ENCODE measurements around the gene PRRT3. TPM values are rescaled to one million over a fixed set of nuclear protein-coding genes. Genes with fewer than 3 reads are reported as not detected.

PRRT3 gene
- total and polyA plus RNA-seq, 2 of the 13 experiments (the other 11 are each of a cell fraction or from before 2014, with no cell fraction given) = 0.22 to 0.44 TPM

DNA sequence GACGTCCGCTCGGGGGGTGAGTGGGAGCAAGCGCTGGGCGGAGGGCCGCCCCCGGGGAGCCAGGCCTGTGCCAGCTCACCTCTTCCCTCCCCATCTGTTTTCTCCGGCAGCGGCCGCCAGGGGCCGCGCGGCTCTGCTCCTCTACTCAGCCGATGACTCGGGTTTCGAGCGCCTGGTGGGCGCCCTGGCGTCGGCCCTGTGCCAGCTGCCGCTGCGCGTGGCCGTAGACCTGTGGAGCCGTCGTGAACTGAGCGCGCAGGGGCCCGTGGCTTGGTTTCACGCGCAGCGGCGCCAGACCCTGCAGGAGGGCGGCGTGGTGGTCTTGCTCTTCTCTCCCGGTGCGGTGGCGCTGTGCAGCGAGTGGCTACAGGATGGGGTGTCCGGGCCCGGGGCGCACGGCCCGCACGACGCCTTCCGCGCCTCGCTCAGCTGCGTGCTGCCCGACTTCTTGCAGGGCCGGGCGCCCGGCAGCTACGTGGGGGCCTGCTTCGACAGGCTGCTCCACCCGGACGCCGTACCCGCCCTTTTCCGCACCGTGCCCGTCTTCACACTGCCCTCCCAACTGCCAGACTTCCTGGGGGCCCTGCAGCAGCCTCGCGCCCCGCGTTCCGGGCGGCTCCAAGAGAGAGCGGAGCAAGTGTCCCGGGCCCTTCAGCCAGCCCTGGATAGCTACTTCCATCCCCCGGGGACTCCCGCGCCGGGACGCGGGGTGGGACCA, 19.2 kb downstream of the PRRT3 start (continued):
- TF ChIP-seq ZNF574 (CRISPR knock-in tag; IDR thresholded peaks at IDR 0.05) = peak; percentile 59
- TF ChIP-seq MIER3 (CRISPR knock-in tag; IDR thresholded peaks at IDR 0.05; ENCODE audit: borderline replicate concordance) = no peak
- no peak for TF ChIP-seq TP53 (CRISPR knock-in tag; conservative IDR thresholded peaks at IDR 0.05)
- TF ChIP-seq, protein P1, sequence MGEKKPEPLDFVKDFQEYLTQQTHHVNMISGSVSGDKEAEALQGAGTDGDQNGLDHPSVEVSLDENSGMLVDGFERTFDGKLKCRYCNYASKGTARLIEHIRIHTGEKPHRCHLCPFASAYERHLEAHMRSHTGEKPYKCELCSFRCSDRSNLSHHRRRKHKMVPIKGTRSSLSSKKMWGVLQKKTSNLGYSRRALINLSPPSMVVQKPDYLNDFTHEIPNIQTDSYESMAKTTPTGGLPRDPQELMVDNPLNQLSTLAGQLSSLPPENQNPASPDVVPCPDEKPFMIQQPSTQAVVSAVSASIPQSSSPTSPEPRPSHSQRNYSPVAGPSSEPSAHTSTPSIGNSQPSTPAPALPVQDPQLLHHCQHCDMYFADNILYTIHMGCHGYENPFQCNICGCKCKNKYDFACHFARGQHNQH (CRISPR knock-in tag; IDR thresholded peaks at IDR 0.05) = peak; percentile 61
- no peak; the same call in 1 of the 2 replicates for TF ChIP-seq SP5 (CRISPR knock-in tag; IDR thresholded peaks at IDR 0.05; ENCODE audit: borderline replicate concordance, low read depth)
- TF ChIP-seq, protein P2, sequence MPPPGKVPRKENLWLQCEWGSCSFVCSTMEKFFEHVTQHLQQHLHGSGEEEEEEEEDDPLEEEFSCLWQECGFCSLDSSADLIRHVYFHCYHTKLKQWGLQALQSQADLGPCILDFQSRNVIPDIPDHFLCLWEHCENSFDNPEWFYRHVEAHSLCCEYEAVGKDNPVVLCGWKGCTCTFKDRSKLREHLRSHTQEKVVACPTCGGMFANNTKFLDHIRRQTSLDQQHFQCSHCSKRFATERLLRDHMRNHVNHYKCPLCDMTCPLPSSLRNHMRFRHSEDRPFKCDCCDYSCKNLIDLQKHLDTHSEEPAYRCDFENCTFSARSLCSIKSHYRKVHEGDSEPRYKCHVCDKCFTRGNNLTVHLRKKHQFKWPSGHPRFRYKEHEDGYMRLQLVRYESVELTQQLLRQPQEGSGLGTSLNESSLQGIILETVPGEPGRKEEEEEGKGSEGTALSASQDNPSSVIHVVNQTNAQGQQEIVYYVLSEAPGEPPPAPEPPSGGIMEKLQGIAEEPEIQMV (CRISPR knock-in tag; IDR thresholded peaks at IDR 0.05; ENCODE audit: low read depth) = no peak; the same call in none of the 2 replicates
- TF ChIP-seq, protein P3, sequence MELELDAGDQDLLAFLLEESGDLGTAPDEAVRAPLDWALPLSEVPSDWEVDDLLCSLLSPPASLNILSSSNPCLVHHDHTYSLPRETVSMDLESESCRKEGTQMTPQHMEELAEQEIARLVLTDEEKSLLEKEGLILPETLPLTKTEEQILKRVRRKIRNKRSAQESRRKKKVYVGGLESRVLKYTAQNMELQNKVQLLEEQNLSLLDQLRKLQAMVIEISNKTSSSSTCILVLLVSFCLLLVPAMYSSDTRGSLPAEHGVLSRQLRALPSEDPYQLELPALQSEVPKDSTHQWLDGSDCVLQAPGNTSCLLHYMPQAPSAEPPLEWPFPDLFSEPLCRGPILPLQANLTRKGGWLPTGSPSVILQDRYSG (CRISPR knock-in tag; IDR thresholded peaks at IDR 0.05) = peak; percentile 15
- TF ChIP-seq TCF7L2 (IDR thresholded peaks at IDR 0.05; ENCODE audit: low read depth, low read length) = no peak
- peak; percentile 73 for TF ChIP-seq ZNF772 (CRISPR knock-in tag; IDR thresholded peaks at IDR 0.05)
- no peak for TF ChIP-seq MATR3 (CRISPR knock-in tag; IDR thresholded peaks at IDR 0.05)
- no peak for TF ChIP-seq SETDB1 (CRISPR knock-in tag; IDR thresholded peaks at IDR 0.05; ENCODE audit: borderline replicate concordance)
- no peak for TF ChIP-seq ZFP62 (CRISPR knock-in tag; IDR thresholded peaks at IDR 0.05)
- no peak for TF ChIP-seq HOMEZ (CRISPR knock-in tag; IDR thresholded peaks at IDR 0.05; ENCODE audit: low read depth)
- peak; percentile 54; the same call in 1 of the 2 replicates for TF ChIP-seq RXRA (CRISPR knock-in tag; IDR thresholded peaks at IDR 0.05)
- TF ChIP-seq TCF12 (IDR thresholded peaks at IDR 0.05) = no peak
- TF ChIP-seq TCF12 (CRISPR knock-in tag; IDR thresholded peaks at IDR 0.05) = peak; percentile 71; the same call in 1 of the 2 replicates
- TF ChIP-seq ZNF776 (CRISPR knock-in tag; IDR thresholded peaks at IDR 0.05) = peak; percentile 85
- peak; percentile 68 for TF ChIP-seq POGZ (CRISPR knock-in tag; IDR thresholded peaks at IDR 0.05)
- TF ChIP-seq REPIN1 (CRISPR knock-in tag; IDR thresholded peaks at IDR 0.05; ENCODE audit: borderline replicate concordance, low read depth) = no peak; the same call in 1 of the 2 replicates
- no peak for TF ChIP-seq ZNF33A (CRISPR knock-in tag; IDR thresholded peaks at IDR 0.05; ENCODE audit: borderline replicate concordance)

All from HepG2 (cell line).